Measurements from ENCODE around the gene COMMD10.

Gene COMMD10

GRCh38 chr5:116288524-116288923, 203.7 kb downstream of the COMMD10 start:
- no peak for DNase-seq (ENCODE audit: low read depth in 1 of 2, low spot score in 1 of 2)

- no peak for DNase-seq (ENCODE audit: low read depth in 1 of 2, low spot score in 1 of 2)
Measured at GRCh38 chr5:116289276-116289675, 204.5 kb downstream of the COMMD10 start.

GRCh38 chr5:116291271-116291670, 206.4 kb downstream of the COMMD10 start:
- DNase-seq (ENCODE audit: low read depth in 1 of 2, low spot score in 1 of 2), result no peak

GRCh38 chr5:116292321-116292720, 207.5 kb downstream of the COMMD10 start:
- DNase-seq (ENCODE audit: low read depth in 1 of 2, low spot score in 1 of 2), result no peak

- DNase-seq (ENCODE audit: low read depth in 1 of 2, low spot score in 1 of 2), result no peak
Measured at GRCh38 chr5:116296335-116297072, 211.7 kb downstream of the COMMD10 start.

- no peak for DNase-seq (ENCODE audit: low read depth in 1 of 2, low spot score in 1 of 2)
Measured at GRCh38 chr5:116297296-116297814, 212.5 kb downstream of the COMMD10 start.

- DNase-seq (ENCODE audit: low read depth in 1 of 2, low spot score in 1 of 2), result no peak
Measured at GRCh38 chr5:116299746-116300640, 215.2 kb downstream of the COMMD10 start.

- no peak for DNase-seq (ENCODE audit: low read depth in 1 of 2, low spot score in 1 of 2)
Measured at GRCh38 chr5:116301110-116301509, 216.3 kb downstream of the COMMD10 start.

- no peak for DNase-seq (ENCODE audit: low read depth in 1 of 2, low spot score in 1 of 2)
Measured at GRCh38 chr5:116303340-116303739, 218.5 kb downstream of the COMMD10 start.

GRCh38 chr5:116303810-116304209, 219.0 kb downstream of the COMMD10 start:
- no peak for DNase-seq (ENCODE audit: low read depth in 1 of 2, low spot score in 1 of 2)

GRCh38 chr5:116305899-116306298, 221.1 kb downstream of the COMMD10 start:
- DNase-seq (ENCODE audit: low read depth in 1 of 2, low spot score in 1 of 2), result no peak

- DNase-seq (ENCODE audit: low read depth in 1 of 2, low spot score in 1 of 2), result no peak
Measured at GRCh38 chr5:116306846-116307245, 222.0 kb downstream of the COMMD10 start.

- DNase-seq (ENCODE audit: low read depth in 1 of 2, low spot score in 1 of 2), result no peak
Measured at GRCh38 chr5:116308391-116308790, 223.6 kb downstream of the COMMD10 start.

GRCh38 chr5:116313366-116313765, 228.5 kb downstream of the COMMD10 start:
- DNase-seq (ENCODE audit: low read depth in 1 of 2, low spot score in 1 of 2), result no peak

- DNase-seq (ENCODE audit: low read depth in 1 of 2, low spot score in 1 of 2), result no peak
Measured at GRCh38 chr5:116315531-116315930, 230.7 kb downstream of the COMMD10 start.

GRCh38 chr5:116318091-116318854, 233.4 kb downstream of the COMMD10 start:
- DNase-seq (ENCODE audit: low read depth in 1 of 2, low spot score in 1 of 2), result no peak

GRCh38 chr5:116320486-116320885, 235.7 kb downstream of the COMMD10 start:
- no peak for DNase-seq (ENCODE audit: low read depth in 1 of 2, low spot score in 1 of 2)

GRCh38 chr5:116329503-116329902, 244.7 kb downstream of the COMMD10 start:
- DNase-seq (ENCODE audit: low read depth in 1 of 2, low spot score in 1 of 2), result no peak

GRCh38 chr5:116340799-116341198, 256.0 kb downstream of the COMMD10 start:
- DNase-seq (ENCODE audit: low read depth in 1 of 2, low spot score in 1 of 2), result no peak

Data from stimulated activated CD4-positive, alpha-beta T cell treated with anti-CD3 and anti-CD28 coated beads, Interleukin-15, amount 100 ng/mL, for 1 hour (primary cell).